Osteoblast (primary cell): ENCODE results near the gene GADD45G. TPM values are rescaled to one million over a fixed set of nuclear protein-coding genes. Genes with fewer than 3 reads are reported as not detected.

Experiments
- DNase-seq: peaks from one replicate; pipeline ENCODE4 v3.0.0; 2011; ENCODE audit warnings: low spot score, mixed read lengths; ENCODE audit not compliant: insufficient read length; ENCODE audit errors: missing footprints
- H2AFZ ChIP-seq: 2 replicates; pipeline ENCODE4 v1.6.0; 2011; ENCODE audit warnings: mild to moderate bottlenecking, low read length
- H3K27ac ChIP-seq: 2 replicates; pipeline ENCODE4 v1.5.1; 2011; ENCODE audit warnings: mild to moderate bottlenecking, low read depth, low read length, moderate library complexity
- H3K27me3 ChIP-seq: 2 replicates; pipeline ENCODE4 v1.6.0; 2012; ENCODE audit warnings: mild to moderate bottlenecking, control low read depth, inconsistent platforms, low read length, moderate library complexity; ENCODE audit not compliant: insufficient read depth
- H3K36me3 ChIP-seq: 2 replicates; pipeline ENCODE4 v1.5.1; 2011; ENCODE audit warnings: mild to moderate bottlenecking, low read length, control low read depth, moderate library complexity; ENCODE audit not compliant: insufficient read depth
- H3K4me1 ChIP-seq: 2 replicates; pipeline ENCODE4 v1.5.1; 2011; ENCODE audit warnings: mild to moderate bottlenecking, low read length, control low read depth, moderate library complexity; ENCODE audit not compliant: insufficient read depth
- H3K4me2 ChIP-seq: 2 replicates; pipeline ENCODE4 v1.6.0; 2011; ENCODE audit warnings: mild to moderate bottlenecking, low read length; ENCODE audit not compliant: insufficient read depth
- H3K4me3 ChIP-seq: fragments of 200-600 bp; sonication (generic); 3 replicates; pipeline ENCODE4 v1.5.1; 2012; ENCODE audit warnings: mild to moderate bottlenecking, low read length, inconsistent platforms; ENCODE audit not compliant: insufficient read depth
- H3K79me2 ChIP-seq: 2 replicates; pipeline ENCODE4 v1.6.0; 2012; ENCODE audit warnings: mild to moderate bottlenecking, low read length, control low read depth, inconsistent platforms; ENCODE audit not compliant: insufficient read depth
- H3K9me3 ChIP-seq: 2 replicates; pipeline ENCODE4 v1.5.1; 2011; ENCODE audit warnings: low read depth, low read length, control low read depth
- H4K20me1 ChIP-seq: 2 replicates; pipeline ENCODE4 v1.6.0; 2012; ENCODE audit warnings: mild to moderate bottlenecking, low read length, control low read depth; ENCODE audit not compliant: insufficient read depth
- total RNA-seq: library from RNA; depleted of rRNA; stranded (reverse); fragments of >200 nt; gene quantifications from 2 replicates; pipeline ENCODE4 v1.2.3, GENCODE V29; 2012
- TF ChIP-seq, protein P1 (sequence below): IDR thresholded peaks from 2 replicates; pipeline ENCODE4 v1.5.1; 2011; ENCODE audit warnings: mild to moderate bottlenecking, low read depth, low read length, moderate library complexity; ENCODE audit errors: extremely low read depth

Gene GADD45G
- total RNA-seq, 1 donor, result under 0.01 TPM

DNA sequence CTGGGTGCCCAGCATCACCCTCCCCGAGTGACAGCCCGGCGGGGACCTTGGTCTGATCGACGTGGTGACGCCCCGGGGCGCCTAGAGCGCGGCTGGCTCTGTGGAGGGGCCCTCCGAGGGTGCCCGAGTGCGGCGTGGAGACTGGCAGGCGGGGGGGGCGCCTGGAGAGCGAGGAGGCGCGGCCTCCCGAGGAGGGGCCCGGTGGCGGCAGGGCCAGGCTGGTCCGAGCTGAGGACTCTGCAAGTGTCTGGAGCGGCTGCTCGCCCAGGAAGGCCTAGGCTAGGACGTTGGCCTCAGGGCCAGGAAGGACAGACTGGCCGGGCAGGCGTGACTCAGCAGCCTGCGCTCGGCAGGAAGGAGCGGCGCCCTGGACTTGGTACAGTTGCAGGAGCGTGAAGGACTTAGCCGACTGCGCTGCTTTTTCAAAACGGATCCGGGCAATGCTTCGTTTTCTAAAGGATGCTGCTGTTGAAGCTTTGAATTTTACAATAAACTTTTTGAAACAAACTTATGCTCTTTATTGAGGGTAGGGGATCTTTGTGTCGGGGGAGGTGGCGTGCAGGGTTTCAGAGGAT lies 1.3 kb downstream of the GADD45G start:
- no peak overlapping the region for H3K27ac ChIP-seq

DNA sequence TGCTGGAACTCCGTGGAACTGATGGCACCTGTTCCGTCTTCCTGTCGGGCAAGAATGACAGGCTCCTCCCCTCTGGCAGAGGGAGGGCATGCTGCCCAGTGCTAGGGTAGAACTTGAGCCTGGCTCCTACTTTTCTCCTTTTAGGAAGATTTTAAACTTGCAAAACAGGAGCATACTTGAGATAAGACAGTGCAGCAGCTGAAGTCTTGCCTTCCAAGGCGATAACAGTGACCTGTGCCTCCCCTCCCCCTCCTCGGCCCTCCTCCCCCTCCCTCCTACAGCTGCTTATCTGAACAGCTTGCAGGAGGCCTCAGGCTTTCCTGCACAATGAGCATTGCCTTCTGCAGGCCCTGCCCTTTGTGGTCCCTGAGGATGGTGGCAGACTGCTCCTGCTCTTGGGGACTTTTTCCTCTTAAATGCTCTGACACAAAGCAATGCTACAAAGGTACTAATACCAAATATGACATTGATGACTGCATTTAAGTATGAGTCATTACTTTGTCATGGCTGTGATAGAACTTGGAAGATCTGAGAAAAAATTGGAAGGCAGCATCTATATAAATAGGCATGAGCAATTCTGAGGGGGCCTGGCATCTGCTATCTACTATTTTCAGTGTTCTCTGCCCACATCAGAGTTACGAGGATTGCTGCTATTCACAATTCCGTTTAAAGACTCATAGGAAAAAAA lies 2.0 kb downstream of the GADD45G start:
- H3K27me3 ChIP-seq, result peaks cover 20% of the 10 kb centered on the region
- H4K20me1 ChIP-seq, result no peaks in the 10 kb centered on the region
- TF ChIP-seq, protein P1, sequence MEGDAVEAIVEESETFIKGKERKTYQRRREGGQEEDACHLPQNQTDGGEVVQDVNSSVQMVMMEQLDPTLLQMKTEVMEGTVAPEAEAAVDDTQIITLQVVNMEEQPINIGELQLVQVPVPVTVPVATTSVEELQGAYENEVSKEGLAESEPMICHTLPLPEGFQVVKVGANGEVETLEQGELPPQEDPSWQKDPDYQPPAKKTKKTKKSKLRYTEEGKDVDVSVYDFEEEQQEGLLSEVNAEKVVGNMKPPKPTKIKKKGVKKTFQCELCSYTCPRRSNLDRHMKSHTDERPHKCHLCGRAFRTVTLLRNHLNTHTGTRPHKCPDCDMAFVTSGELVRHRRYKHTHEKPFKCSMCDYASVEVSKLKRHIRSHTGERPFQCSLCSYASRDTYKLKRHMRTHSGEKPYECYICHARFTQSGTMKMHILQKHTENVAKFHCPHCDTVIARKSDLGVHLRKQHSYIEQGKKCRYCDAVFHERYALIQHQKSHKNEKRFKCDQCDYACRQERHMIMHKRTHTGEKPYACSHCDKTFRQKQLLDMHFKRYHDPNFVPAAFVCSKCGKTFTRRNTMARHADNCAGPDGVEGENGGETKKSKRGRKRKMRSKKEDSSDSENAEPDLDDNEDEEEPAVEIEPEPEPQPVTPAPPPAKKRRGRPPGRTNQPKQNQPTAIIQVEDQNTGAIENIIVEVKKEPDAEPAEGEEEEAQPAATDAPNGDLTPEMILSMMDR, result no peak
- H2AFZ ChIP-seq, result no peak overlapping the region
- H3K27ac ChIP-seq, result no peak overlapping the region
- no peaks in the 10 kb centered on the region for H3K36me3 ChIP-seq
- peaks cover 8% of the 10 kb centered on the region for H3K4me1 ChIP-seq
- DNase-seq, result peak; percentile 80
- H3K79me2 ChIP-seq, result no peaks in the 10 kb centered on the region
- H3K9me3 ChIP-seq, result no peaks in the 10 kb centered on the region
- H3K4me3 ChIP-seq, result no peak overlapping the region
- H3K4me2 ChIP-seq, result no peak overlapping the region

More for the DNA sequence above, 1.3 kb downstream of the GADD45G start:
- peak overlapping the region; percentile 65 for H3K4me3 ChIP-seq
- peak overlapping the region; percentile 75 for H3K4me2 ChIP-seq
- H3K27me3 ChIP-seq, result peaks cover 20% of the 10 kb centered on the region
- H2AFZ ChIP-seq, result peak overlapping the region; percentile 56
- TF ChIP-seq, protein P1, result no peak
- DNase-seq, result peak; percentile 87
- H4K20me1 ChIP-seq, result no peaks in the 10 kb centered on the region
- no peaks in the 10 kb centered on the region for H3K9me3 ChIP-seq
- H3K36me3 ChIP-seq, result no peaks in the 10 kb centered on the region
- H3K79me2 ChIP-seq, result no peaks in the 10 kb centered on the region
- H3K4me1 ChIP-seq, result peaks cover 8% of the 10 kb centered on the region

DNA sequence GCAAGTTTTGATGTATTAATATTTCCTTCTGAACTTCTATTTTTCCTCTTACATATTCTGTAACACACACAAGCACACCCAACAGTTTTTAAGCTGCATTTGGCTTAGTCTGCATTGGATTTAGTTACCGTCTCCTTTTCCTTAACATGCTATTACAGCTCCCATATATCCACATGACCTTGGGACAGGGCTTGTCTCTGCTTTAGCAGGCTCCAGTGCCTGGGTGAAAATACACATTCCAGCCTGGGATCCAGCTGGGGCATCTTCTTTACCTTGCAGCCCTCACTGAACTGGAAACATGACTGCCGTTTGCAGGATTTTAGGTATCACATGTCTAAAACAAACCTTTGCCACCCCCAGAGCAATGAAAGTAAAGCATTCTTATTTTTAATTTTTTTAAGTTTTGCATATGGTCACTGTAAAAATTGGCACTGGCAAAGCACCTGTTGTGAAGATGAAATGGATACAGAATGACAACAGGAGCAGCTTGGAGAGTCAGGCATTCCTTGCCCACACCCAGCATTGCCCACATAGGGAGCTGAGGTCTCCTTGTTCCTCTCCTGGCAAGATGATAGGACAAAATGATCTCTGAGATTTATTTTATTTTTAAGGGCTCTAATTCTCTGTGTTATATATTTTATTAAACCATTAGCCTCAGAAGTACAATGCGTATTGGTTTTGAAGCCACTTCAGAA lies 4.0 kb downstream of the GADD45G start:
- Histone ChIP-seq H3K36me3 (no peaks in the 10 kb centered on the region), H3K4me3 (no peak overlapping the region), H3K27me3 (peaks cover 15% of the 10 kb centered on the region), H3K27ac (no peak overlapping the region), H3K4me2 (no peak overlapping the region), H3K4me1 (peaks cover 5% of the 10 kb centered on the region), H4K20me1 (no peaks in the 10 kb centered on the region), H3K9me3 (no peaks in the 10 kb centered on the region), H3K79me2 (no peaks in the 10 kb centered on the region), H2AFZ (no peak overlapping the region)
- peak; percentile 27 for DNase-seq
- TF ChIP-seq, protein P1, result no peak

DNA sequence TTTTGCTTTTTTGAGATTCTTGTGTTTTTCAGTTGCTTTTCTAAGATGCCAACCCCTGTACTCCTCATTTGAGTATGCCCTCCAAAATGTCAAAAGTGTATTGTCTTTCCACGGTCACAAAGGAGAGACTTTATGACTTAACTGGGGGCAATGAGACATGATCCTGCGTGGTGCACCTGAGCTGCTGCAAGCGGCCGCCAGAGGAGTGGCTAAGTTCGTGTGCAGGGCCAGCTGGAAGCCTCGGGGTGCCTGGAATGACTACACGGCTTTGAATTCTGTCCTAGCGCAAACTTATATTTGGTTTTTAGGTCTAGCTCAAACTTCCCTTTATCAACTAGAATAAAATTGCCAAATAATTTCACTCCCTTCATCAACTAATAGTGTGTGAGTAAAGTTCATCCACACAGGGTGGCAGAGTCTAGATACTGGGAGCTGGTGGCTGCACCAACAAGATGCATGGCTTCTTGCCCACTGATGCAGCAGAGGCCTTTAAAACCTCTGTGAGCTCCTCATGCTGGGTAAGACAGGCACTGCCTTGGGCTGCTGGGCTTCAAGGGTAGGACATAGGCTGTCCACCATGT lies 4.7 kb downstream of the GADD45G start:
- H3K4me2 ChIP-seq, result no peak overlapping the region
- H3K4me1 ChIP-seq, result peaks cover 4% of the 10 kb centered on the region
- TF ChIP-seq, protein P1, result no peak
- H3K9me3 ChIP-seq, result no peaks in the 10 kb centered on the region
- H3K27ac ChIP-seq, result no peak overlapping the region
- H2AFZ ChIP-seq, result no peak overlapping the region
- H3K36me3 ChIP-seq, result no peaks in the 10 kb centered on the region
- peak; percentile 39 for DNase-seq
- H4K20me1 ChIP-seq, result no peaks in the 10 kb centered on the region
- H3K27me3 ChIP-seq, result peaks cover 11% of the 10 kb centered on the region
- H3K79me2 ChIP-seq, result no peaks in the 10 kb centered on the region
- H3K4me3 ChIP-seq, result no peak overlapping the region
